AML-193 (cell line): ENCODE measurements around the gene PADI2.
A peak's percentile ranks its signal among the peaks of the same experiment; 100 is the strongest.

ENCODE experiments used
- DNase-seq, 2 experiments: peaks; one replicate each; lab custom pipeline; 2025; lab: John Stamatoyannopoulos, UW

PADI2 gene

DNA sequence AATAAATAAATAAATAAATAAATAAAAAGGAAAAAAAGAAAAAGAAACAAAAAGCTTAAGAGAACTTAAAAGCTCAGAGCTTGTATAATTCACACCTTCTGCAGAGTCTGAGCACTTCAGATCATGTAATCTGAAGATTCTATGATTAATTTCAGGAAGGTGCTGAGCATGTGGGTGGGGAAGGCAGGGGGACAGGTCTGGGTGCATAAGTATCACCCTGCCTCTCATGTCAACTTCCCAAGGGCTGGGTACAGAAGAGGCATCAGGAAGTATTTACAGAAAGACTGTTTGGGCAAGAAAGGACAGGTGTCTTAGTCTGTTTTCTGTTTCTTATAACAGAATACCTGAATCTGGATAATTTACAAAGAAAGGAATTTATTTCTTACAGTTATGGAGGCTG is 20.4 kb upstream of the PADI2 start:
- DNase-seq = no peak

GRCh38 chr1:17137441-17137840 is 18.2 kb upstream of the PADI2 start:
- no peak for DNase-seq

DNA sequence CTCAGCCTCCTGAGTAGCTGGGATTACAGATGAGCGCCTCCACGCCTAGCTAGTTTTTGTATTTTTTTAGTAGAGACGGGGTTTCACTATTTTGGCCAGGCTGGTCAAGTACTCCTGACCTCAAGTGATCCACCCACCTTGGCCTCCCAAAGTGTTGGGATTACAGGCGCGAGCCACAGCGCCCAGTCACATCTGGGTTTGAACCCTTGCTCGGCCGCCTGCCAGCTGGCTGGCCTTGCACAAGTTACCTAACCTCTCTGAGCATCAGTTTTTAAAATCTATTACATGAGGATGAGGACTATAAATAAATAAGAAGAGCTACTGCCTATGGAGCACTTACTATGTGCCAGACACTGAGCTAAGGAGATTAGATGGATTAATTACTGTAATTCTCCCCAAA is 17.7 kb upstream of the PADI2 start:
- no peak for DNase-seq

DNA sequence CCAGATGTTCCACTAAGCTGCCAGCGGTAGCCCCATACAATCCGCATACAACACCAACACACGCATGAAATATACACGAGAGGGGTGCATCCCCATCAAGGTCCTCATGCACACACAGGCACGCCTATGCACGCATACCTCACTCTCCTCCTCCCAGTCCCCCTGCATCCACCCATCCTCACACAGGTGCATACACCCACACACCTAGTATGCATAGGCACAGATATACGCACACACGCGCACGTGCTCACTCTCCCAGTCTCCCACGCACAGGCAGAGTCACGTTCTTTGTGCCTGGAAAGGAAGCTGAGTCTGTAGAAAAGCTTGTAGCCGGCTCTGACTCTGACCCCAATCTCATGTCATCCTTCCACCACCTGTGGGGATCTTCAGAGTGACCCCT is 16.9 kb upstream of the PADI2 start:
- no peak for DNase-seq

- no peak for DNase-seq
These were observed 16.3 kb upstream of the PADI2 start for GRCh38 chr1:17135530-17135929.

- DNase-seq = no peak
These were observed 15.5 kb upstream of the PADI2 start for GRCh38 chr1:17134724-17135123.

- DNase-seq = no peak
These were observed 14.8 kb upstream of the PADI2 start for GRCh38 chr1:17134034-17134433.

DNA sequence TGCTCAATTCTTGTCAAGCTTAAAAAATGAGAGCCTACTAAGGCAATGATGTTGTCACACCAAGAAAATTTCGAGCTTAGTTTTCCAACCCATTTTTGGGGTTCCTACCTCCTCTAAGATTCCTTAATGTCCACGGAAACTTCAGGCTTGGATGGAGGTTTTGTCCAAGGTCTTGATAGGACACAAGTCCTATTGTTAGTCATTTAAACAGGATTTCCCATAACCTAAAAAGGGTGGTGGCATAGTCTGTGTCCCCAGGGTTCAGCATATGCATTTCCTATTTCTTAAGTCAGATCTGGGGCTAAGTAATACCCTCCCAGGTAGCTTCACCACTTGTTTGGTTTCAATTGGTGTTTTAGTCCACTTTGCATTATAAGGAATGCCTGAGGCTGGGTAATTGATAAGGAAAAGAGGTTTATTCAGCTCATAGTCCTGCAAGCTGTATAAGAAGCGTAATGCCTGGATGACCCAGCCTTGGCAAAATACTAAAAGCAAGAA is 10.9 kb upstream of the PADI2 start:
- no peak for DNase-seq

GRCh38 chr1:17128361-17128760 is 9.1 kb upstream of the PADI2 start:
- peak; percentile 80 to 87 for DNase-seq

DNA sequence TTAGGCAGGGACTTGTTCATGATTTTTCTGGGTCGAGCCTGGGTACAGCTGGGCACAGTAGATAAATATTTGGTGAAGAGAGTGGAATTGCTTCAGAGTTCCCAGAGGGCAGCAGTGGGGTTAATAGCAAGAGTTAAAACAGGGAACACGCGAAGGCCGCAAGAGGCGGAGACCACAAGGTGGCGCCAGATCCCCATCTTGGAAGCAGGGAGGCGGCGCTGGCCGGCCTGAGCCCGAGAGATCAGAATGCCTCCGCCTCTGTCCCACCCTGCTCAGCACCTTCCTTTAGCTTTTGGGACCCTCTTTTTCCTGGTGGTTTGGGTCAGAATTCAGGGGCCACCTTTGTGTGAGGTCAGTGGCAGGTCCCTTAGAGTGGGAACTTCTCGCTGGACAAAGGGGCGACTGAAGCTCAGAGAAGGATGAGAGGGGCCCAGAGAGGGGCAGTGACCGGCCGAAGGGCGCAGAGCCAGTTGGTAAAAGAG is 6.5 kb upstream of the PADI2 start:
- peak; percentile 70 to 78 for DNase-seq

DNA sequence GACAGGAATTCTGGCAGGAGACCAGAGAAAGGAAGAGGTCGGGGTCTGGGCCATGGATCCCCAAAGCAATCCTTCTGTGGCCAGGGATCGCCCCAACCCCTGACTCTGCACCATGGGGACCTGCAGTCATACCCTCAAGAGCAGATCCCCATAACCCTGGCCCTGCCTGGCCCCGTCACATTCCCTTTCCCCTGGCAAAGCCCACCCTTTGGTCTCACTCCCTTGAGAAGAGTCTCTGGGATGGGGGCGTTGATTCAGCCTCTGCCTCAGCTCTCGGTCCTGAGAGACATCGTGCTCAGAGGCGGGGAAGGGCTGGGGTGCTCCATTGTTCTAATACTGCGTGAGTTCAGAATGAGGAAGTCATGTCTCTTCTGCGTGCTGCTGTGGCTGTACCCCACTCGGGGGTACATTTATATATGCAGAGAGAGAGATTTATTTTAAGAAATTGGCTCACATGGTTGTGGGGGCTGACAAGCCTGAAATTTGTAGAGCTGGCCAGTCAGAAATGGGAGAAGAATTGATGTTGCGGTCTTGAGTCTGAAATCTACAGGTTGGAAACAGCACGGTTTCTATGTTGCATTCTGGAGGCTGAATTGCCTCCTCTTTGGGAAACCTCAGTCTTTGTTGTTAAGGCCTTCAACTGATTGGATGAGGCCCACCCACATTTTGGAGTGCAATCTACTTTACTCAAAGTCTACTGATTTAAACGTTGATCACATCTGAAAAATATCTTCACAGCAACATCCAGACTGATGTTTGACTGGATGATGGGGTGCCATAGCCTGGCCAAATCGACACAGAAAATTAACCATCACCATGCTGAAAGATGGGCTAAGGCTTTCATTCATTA is 4.2 kb upstream of the PADI2 start:
- DNase-seq = no peak

DNA sequence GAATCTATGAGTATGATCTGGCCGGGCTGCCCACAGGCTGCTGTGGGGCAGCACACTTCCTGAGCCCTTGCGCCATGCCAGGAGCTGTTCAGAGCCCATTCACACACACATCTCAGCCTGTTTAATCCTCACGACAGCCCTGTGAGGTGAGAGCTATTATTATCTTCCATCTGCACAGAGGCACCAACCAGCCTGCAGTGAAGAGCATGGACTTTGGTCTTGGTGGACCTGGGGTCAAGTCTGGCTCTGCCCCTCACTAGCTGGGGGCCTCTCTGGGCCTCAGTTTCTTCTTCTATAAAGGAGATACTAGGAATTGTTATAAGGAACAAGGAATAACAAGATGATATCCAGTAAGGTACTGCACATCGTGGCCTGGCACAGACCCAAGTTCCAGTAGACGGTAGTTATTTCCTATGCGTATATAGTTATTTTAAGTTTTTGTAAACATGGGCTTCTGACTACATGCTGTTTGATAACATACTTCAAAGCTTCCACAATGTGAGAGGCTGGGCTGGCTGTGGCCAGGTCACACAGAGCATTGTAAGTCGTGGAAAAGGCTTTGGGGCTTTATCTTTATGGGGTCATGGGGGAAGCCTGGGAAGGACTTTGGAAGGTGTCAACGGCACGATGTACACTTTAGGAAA is 3.4 kb upstream of the PADI2 start:
- peak; percentile 68 to 71 for DNase-seq

DNA sequence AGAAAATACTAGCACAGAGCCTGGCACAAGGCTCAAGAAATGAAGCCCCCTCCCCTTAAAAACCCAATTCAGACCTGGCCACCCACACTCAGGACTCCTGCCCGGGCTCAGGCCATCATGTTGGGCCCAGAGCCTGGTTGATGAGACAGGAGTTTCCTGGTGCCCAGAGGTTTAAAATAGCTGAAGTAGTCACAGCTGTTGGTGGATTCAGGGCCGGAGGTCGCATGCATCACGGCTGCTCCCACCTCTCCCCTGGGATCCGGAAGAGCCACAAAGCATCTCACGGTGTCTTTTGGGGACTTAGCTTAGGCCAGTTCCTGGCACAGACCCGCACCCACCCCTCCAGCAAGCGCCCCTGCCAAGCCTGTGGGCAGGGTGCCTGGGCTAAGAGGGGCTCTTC is 2.6 kb upstream of the PADI2 start:
- no peak for DNase-seq

- no peak for DNase-seq
These were observed 1.9 kb upstream of the PADI2 start for GRCh38 chr1:17120962-17121837.

DNA sequence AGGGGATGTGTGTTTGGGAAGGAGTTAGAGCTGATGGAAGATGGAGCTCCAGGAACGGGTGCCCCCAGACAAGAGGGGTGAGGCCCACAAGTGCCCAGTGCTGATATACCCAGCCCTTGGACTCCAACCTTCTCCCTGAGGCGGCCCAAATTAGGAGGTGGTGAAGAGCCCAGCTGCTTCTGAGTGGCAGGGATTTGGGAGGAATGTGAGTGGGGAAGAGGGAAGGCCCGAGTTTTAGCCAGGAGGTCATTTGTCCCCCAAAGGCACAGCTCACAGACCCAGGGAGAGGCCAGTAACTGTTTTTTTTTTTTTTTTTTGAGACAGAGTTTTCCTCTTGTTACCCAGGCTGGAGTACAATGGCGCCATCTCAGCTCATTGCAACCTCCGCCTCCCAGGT is 1.2 kb upstream of the PADI2 start:
- DNase-seq = no peak

DNA sequence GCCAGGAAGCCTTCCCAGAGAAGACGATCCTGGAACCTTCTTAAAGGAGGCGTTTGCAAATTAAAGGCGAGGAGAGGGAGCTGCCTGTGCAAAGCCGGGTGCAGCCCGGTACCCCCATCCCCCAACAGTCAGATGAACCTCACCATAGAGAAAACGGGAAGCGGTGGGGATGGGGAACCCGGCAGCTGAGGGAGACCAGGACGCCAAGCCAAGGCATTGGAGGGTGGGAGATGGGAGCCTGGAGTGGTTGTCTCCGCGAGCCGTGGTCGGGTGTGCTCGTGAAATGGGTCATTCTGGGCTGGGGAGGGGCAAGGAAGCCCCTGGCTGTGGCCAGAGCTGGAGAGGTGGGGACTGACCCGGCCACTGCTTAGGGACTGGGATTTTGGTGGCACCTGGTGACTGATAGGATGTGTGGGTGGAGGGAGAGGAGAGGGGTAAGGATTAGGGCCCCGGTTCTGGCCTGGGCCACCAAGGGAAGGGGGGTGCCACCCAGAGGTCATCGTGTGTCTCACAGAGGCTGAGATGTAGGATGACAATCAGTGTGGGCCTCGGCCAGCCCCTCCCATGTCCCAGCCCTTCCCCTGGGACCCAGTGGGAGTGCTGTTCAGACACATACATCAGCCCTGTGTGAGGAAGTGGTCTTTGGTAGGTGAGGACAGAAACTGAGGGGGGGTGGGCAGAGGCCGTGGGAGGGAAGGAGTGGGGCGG is 676 bp upstream of the PADI2 start:
- DNase-seq = peak; percentile 5 to 11

- DNase-seq = no peak
These were observed 560 bp downstream of the PADI2 start for GRCh38 chr1:17118706-17119075.

DNA sequence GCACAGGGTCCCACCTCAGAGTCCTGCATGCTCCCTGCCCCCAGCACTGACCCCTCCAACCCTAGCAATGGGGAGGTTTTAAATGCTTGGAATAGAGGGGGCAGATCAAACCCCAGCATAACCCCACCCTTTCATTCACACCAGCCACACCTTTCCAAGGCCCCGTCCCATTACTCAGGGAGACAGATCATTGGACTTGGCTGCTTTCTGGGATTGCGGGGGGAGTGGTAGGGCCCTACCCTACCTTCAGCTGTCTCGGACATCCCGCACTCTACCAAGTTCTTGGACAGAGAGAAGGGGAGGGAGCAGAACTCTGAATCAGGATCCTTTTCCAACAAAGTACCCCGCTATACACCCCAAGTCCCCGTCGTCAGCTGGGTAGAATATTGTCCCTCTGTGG is 983 bp downstream of the PADI2 start:
- DNase-seq = no peak

DNA sequence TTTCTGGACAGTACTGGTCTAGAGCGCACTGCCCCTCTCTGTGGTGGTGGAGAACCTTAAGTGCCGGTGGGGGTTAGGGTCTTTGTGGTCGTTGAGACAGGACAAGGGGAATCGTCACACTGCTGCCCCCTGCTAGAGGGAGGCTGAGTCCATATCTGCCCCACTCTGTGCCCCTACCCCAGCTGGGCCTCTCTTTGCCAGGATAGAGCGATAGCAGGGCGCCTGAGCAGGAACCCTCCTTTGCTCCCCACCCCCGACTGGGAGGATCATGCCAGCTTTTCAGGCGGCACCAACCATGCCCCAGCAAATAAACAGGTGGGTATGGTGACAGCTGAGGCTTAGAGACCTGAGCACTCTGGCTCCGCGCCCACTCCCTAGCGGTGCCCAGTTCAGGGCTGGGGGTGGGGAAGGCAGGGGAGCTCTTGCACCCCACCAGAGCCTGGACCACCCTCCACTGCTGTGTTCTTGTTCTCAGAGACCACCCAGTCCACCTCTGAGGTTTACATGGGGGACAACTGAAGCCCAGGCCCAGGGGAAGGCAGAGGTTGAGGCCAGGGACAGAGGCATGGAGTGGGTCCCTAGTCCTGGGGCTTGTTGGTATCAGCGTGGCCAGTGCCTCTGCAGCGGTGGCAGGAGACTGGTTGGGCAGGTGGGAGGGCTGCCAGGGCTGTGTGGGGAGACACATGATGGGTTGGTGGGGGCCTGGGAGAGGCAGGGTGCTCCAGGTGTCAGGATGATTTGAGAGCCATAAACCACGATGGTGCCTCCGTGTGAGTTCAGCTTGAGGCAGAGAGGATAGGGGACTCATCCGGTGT is 1.6 kb downstream of the PADI2 start:
- DNase-seq = no peak

DNA sequence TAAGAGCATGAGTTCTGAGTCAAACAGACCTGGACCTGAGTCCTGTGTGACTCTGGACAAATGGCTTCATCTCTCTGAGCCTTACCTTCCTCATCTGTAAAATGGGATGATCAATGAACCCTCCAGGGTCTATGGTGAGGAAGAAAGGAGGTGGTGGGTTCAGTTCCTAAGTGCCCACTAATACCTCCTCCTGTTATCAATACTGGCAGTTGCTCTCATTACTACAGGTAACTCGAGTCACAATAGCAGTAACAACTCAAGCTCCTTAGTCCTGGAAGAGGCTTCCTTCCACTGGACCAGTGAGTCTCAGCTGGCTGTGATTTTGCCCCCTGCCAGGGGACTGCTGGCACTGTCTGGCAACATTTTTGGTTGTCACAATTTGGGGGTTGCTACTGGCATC is 2.6 kb downstream of the PADI2 start:
- DNase-seq = no peak

- DNase-seq = no peak
These were observed 5.3 kb downstream of the PADI2 start for GRCh38 chr1:17113963-17114362.
